ENCODE results near the gene CLTCL1. TPM values are rescaled to one million over a fixed set of nuclear protein-coding genes. Genes with fewer than 3 reads are reported as not detected.
A peak's percentile ranks its signal among the peaks of the same experiment; 100 is the strongest.

CLTCL1 gene
- total RNA-seq, 1 experiment from 2014 or later, result 21.7 TPM

DNA sequence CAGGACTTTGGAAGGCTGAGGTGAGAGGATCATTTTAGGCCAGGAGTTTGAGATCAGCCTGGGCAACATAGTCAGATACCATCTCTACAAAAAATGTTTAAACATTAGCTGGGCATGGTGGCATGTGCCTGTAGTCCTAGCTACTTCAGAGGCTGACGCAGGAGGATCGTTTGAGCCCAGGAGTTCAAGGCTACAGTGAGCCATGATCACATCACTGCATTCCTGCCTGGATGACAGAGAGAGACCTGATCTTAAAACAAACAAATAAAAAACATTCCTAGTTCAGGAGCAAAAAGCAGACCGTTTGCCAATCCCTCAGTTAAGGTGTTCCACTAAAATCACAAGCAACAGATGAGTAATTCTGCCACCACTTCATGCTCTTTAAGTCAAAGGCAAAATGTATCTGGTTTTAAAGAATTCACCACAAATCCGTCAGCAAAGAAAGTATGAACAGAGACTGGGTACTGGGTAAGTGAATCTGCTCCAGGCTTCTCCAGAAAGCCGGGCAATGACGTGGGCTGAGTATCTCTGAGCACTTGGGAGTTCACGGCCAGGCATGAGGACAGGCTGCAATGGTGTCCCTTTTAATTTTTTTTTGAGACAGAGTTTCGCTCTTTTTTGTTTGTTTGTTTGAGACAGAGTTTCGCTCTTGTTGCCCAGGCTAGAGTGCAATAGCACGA lies 19.5 kb downstream of the CLTCL1 start:
- intact Hi-C loops (cut with micrococcal nuclease), result no loop called here
- peak; percentile 5 for DNase-seq (ENCODE audit: unreplicated experiment)
- H3K27ac Mint-ChIP-seq (ENCODE audit: low read depth, unreplicated experiment), result peak overlapping the region; percentile 46
- H3K4me3 Mint-ChIP-seq (ENCODE audit: unreplicated experiment), result no peak overlapping the region
- CTCF ChIA-PET, result no interaction called here
- H3K4me1 Mint-ChIP-seq (ENCODE audit: insufficient read depth, unreplicated experiment), result peaks cover 16% of the 10 kb centered on the region
- peaks cover 34% of the 10 kb centered on the region for H3K36me3 Mint-ChIP-seq (ENCODE audit: insufficient read depth, unreplicated experiment)
- POLR2A ChIA-PET, result interaction anchor here (1.0 kb wide), 2 partner anchors 17 to 20 kb away, joined by 3 read pairs; no protein-coding TSS in a partner anchor
- TF ChIP-seq, protein P1, sequence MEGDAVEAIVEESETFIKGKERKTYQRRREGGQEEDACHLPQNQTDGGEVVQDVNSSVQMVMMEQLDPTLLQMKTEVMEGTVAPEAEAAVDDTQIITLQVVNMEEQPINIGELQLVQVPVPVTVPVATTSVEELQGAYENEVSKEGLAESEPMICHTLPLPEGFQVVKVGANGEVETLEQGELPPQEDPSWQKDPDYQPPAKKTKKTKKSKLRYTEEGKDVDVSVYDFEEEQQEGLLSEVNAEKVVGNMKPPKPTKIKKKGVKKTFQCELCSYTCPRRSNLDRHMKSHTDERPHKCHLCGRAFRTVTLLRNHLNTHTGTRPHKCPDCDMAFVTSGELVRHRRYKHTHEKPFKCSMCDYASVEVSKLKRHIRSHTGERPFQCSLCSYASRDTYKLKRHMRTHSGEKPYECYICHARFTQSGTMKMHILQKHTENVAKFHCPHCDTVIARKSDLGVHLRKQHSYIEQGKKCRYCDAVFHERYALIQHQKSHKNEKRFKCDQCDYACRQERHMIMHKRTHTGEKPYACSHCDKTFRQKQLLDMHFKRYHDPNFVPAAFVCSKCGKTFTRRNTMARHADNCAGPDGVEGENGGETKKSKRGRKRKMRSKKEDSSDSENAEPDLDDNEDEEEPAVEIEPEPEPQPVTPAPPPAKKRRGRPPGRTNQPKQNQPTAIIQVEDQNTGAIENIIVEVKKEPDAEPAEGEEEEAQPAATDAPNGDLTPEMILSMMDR (IDR thresholded peaks at IDR 0.05; ENCODE audit: unreplicated experiment), result no peak
- no TSS peak for BruUV-seq (replicated peaks)
- H3K27me3 Mint-ChIP-seq (ENCODE audit: insufficient read depth, unreplicated experiment), result no peaks in the 10 kb centered on the region
- no peaks in the 10 kb centered on the region for H3K9me3 Mint-ChIP-seq (ENCODE audit: unreplicated experiment)

DNA sequence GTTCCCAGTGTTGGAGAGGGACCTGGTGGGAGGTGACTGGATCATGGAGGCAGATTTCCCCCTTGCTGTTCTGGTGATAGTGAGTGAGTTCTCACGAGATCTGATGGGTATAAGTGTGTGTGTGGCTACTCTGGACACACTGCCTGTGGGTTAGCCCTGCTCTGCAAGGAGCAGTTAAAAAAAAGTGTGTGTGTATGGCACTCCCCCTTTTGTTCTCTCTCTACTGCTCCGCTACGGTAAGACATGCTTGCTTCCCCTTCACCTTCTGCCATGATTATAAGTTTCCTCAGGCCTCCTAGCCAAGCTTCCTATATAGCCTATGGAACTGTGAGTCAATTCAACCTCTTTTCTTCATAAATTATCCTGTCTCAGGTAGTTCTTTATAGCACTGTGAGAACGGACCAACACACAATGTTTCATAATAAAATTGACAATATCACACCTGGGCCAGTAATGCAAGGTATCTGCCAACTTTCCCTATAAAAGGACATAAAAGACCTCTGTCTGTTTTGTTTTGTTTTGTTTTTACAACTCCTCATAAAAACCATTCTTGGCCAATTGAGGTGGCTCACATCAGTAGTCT lies 20.2 kb downstream of the CLTCL1 start:
- CTCF ChIA-PET, result no interaction called here

DNA sequence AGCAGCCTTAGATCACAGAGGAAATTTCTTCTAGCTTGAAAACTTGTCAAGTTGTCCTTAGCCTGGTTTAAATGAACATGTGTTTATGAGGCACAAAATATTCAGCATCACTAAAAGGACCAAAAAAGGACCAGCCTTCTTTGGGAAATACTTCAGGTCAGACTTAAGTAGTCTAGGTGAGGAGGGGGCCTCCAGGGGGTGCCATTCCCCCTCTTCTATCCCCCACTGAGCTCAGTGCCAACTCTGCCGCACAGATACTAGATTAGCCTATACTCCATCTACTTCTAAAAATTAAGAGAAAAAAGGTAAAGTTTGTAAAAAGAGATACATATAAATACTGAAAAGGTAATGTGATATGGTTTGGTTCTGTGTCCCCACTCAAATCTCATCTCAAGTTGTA lies 20.6 kb downstream of the CLTCL1 start:
- peaks cover 16% of the 10 kb centered on the region for H3K4me1 Mint-ChIP-seq (ENCODE audit: insufficient read depth, unreplicated experiment)
- BruUV-seq (replicated peaks), result no TSS peak
- ChIA-PET CTCF (no interaction called here), POLR2A (interaction anchor here (0.7 kb wide), 1 partner anchor 160 kb away, joined by 3 read pairs; no protein-coding TSS in a partner anchor)
- H3K9me3 Mint-ChIP-seq (ENCODE audit: unreplicated experiment), result no peaks in the 10 kb centered on the region
- intact Hi-C loops (cut with micrococcal nuclease), result no loop called here
- no peak overlapping the region for H3K4me3 Mint-ChIP-seq (ENCODE audit: unreplicated experiment)
- no peak overlapping the region for H3K27ac Mint-ChIP-seq (ENCODE audit: low read depth, unreplicated experiment)
- H3K27me3 Mint-ChIP-seq (ENCODE audit: insufficient read depth, unreplicated experiment), result no peaks in the 10 kb centered on the region
- DNase-seq (ENCODE audit: unreplicated experiment), result no peak
- TF ChIP-seq, protein P1 (IDR thresholded peaks at IDR 0.05; ENCODE audit: unreplicated experiment), result no peak
- H3K36me3 Mint-ChIP-seq (ENCODE audit: insufficient read depth, unreplicated experiment), result peaks cover 34% of the 10 kb centered on the region

More for the DNA sequence above, 20.2 kb downstream of the CLTCL1 start:
- H3K4me1 Mint-ChIP-seq (ENCODE audit: insufficient read depth, unreplicated experiment), result peaks cover 16% of the 10 kb centered on the region
- no TSS peak for BruUV-seq (replicated peaks)
- peak overlapping the region; percentile 46 for H3K27ac Mint-ChIP-seq (ENCODE audit: low read depth, unreplicated experiment)
- H3K27me3 Mint-ChIP-seq (ENCODE audit: insufficient read depth, unreplicated experiment), result no peaks in the 10 kb centered on the region
- intact Hi-C loops (cut with micrococcal nuclease), result no loop called here
- TF ChIP-seq, protein P1 (IDR thresholded peaks at IDR 0.05; ENCODE audit: unreplicated experiment), result no peak
- peaks cover 34% of the 10 kb centered on the region for H3K36me3 Mint-ChIP-seq (ENCODE audit: insufficient read depth, unreplicated experiment)
- POLR2A ChIA-PET, result interaction anchor here (1.0 kb wide), 1 partner anchor 16 kb away, joined by 3 read pairs; no protein-coding TSS in a partner anchor
- no peak overlapping the region for H3K4me3 Mint-ChIP-seq (ENCODE audit: unreplicated experiment)
- H3K9me3 Mint-ChIP-seq (ENCODE audit: unreplicated experiment), result no peaks in the 10 kb centered on the region
- DNase-seq (ENCODE audit: unreplicated experiment), result no peak

DNA sequence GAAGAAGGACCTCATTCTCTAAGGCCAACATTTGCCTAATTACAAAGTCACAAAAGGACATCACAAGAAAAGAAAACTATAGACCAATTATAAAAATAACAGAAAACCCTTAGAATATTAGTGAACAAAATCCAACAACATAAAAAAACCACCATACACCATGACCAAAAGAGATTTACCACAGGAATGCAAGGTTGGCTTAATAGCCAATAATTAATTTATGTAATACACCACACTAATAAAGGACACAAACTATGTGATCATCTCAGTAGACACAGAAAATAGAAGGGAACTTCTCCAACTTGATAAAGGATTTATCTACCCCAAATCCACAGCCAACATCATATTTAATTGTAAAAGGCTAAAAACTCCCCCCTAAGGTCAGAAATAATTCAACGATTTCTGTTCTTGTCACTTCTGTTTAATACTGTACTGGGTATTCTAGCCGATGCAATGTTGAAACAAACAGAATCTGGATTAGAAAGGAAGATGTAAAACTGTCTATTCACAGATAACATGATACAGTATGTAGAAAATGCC lies 24.9 kb downstream of the CLTCL1 start:
- Mint-ChIP-seq H3K4me1 (ENCODE audit: insufficient read depth, unreplicated experiment) (peaks cover 5% of the 10 kb centered on the region), H3K9me3 (ENCODE audit: unreplicated experiment) (no peaks in the 10 kb centered on the region), H3K36me3 (ENCODE audit: insufficient read depth, unreplicated experiment) (peaks cover 20% of the 10 kb centered on the region), H3K27me3 (ENCODE audit: insufficient read depth, unreplicated experiment) (no peaks in the 10 kb centered on the region), H3K4me3 (ENCODE audit: unreplicated experiment) (no peak overlapping the region), H3K27ac (ENCODE audit: low read depth, unreplicated experiment) (no peak overlapping the region)
- no peak for DNase-seq (ENCODE audit: unreplicated experiment)
- TF ChIP-seq, protein P1 (IDR thresholded peaks at IDR 0.05; ENCODE audit: unreplicated experiment), result no peak
- intact Hi-C loops (cut with micrococcal nuclease), result no loop called here
- ChIA-PET CTCF (no interaction called here), POLR2A (no interaction called here)
- no TSS peak for BruUV-seq (replicated peaks)

All from MCF 10A (cell line).